CD4-positive, alpha-beta memory T cell (primary cell): Measurements from ENCODE around the gene MADCAM1. TPM values are rescaled to one million over a fixed set of nuclear protein-coding genes. Genes with fewer than 3 reads are reported as not detected.
A peak's percentile ranks its signal among the peaks of the same experiment; 100 is the strongest.

Experiments used
- CTCF ChIA-PET: fragments of 350-600 bp; sonication (Branson Sonifier 250); formaldehyde crosslinking; loops from one replicate; lab custom pipeline; 2021; ENCODE audit warnings: inconsistent platforms; ENCODE audit not compliant: partially characterized antibody; lab: Charles Lee
- POLR2A ChIA-PET: fragments of 350-600 bp; sonication (Branson Sonifier 250); formaldehyde crosslinking; loops from one replicate; lab custom pipeline; 2021; ENCODE audit not compliant: partially characterized antibody; lab: Charles Lee
- DNase-seq, 5 donors: peaks; one replicate each; pipeline versions ENCODE4 v3.0.0 to v3.0.0-alpha.2; 2020 to 2022; ENCODE audit warnings: mixed read lengths in 1 of 5
- H3K27ac ChIP-seq: one replicate; pipeline ENCODE4 v1.7.0; 2013; ENCODE audit warnings: low read depth, low read length
- H3K27me3 ChIP-seq: 2 replicates; pipeline ENCODE4 v1.7.0; 2013; ENCODE audit warnings: mild to moderate bottlenecking, low read length, moderate library complexity; ENCODE audit not compliant: insufficient read depth
- H3K36me3 ChIP-seq: 2 replicates; pipeline ENCODE4 v1.7.0; 2013; ENCODE audit warnings: mild to moderate bottlenecking, low read length, moderate library complexity; ENCODE audit not compliant: insufficient read depth
- H3K4me1 ChIP-seq: 2 replicates; pipeline ENCODE4 v1.7.0; 2013; ENCODE audit warnings: mild to moderate bottlenecking, low read length, moderate library complexity; ENCODE audit not compliant: insufficient read depth
- H3K4me3 ChIP-seq, 2 donors: one replicate each; pipeline ENCODE4 v1.7.0; 2013; ENCODE audit warnings: low read length in 2 of 2, mild to moderate bottlenecking in 1 of 2
- H3K9me3 ChIP-seq, 2 donors: one replicate each; pipeline ENCODE4 v1.7.0; 2013; ENCODE audit warnings: low read length in 2 of 2, control low read depth in 1 of 2; ENCODE audit not compliant: control insufficient read depth in 1 of 2
- H3K27ac Mint-ChIP-seq, 7 donors: one replicate each; pipeline ENCODE4 v1.8.0; 2020 to 2021; ENCODE audit warnings: mixed read lengths in 7 of 7, mild to moderate bottlenecking in 6 of 7, inconsistent platforms in 3 of 7, moderate library complexity in 3 of 7
- H3K27me3 Mint-ChIP-seq, 2 donors: one replicate each; pipeline ENCODE4 v1.8.0; 2020 to 2021; ENCODE audit warnings: mixed read lengths in 2 of 2
- H3K36me3 Mint-ChIP-seq, 2 donors: one replicate each; pipeline ENCODE4 v1.8.0; 2020 to 2021; ENCODE audit warnings: mixed read lengths in 2 of 2, inconsistent platforms in 1 of 2, mild to moderate bottlenecking in 1 of 2
- H3K4me1 Mint-ChIP-seq, 4 donors: one replicate each; pipeline ENCODE4 v1.8.0; 2020 to 2021; ENCODE audit warnings: mixed read lengths in 4 of 4, mild to moderate bottlenecking in 1 of 4
- H3K4me3 Mint-ChIP-seq, 8 donors: one replicate each; pipeline ENCODE4 v1.8.0; 2020 to 2021; ENCODE audit warnings: mixed read lengths in 8 of 8, mild to moderate bottlenecking in 7 of 8, moderate library complexity in 6 of 8, inconsistent platforms in 3 of 8
- H3K9me3 Mint-ChIP-seq, 8 donors: one replicate each; pipeline ENCODE4 v1.8.0; 2020 to 2021; ENCODE audit warnings: mixed read lengths in 8 of 8, mild to moderate bottlenecking in 5 of 8, inconsistent platforms in 3 of 8, moderate library complexity in 1 of 8
- intact Hi-C: fragments of 100-400 bp; cut with micrococcal nuclease; formaldehyde crosslinking; loops from one replicate; pipeline ENCODE4 v1.15.1; 2023
- polyA plus RNA-seq, 2 donors: library from polyadenylated mRNA; unstranded; fragments of 300-500 nt; fragmentation: Illumina TruSeq; gene quantifications; one replicate each; pipeline ENCODE4 v1.2.3, GENCODE V29; 2021
- total RNA-seq, 2 experiments: library from RNA; stranded (reverse); gene quantifications; one replicate each; pipeline ENCODE4 v1.2.3, GENCODE V29; 2021

The MADCAM1 gene
- total and polyA plus RNA-seq, 4 experiments from 2014 or later = 0.11 to 1.9 (median 0.88) TPM

DNA sequence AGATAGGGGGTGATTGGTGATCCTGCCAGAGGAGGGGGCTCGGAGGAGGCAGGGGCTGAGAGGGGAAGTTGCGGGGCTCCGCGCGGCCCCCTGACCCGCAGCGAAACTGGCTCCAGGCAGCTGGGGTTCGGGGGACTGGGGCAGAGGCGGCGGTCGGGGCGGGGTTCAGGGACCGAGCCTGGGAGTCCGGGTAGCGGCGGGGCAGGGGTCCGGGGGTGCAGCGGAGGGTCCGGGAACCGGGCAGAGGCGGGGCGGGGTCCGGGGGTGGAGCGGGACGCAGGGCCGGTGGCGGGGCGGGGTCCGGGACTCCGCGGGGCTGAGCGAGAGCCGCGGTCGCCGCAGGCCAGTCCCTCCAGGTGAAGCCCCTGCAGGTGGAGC is 1.2 kb downstream of the MADCAM1 start:
- Mint-ChIP-seq H3K4me3 (no peak overlapping the region), H3K27me3 (peaks cover 6 to 7% of the 10 kb centered on the region in 2 donors), H3K9me3 (no peaks in the 10 kb centered on the region), H3K36me3 (no peaks in the 10 kb centered on the region), H3K4me1 (peaks cover 2 to 7% (median 4%) of the 10 kb centered on the region in 4 donors), H3K27ac (no peak overlapping the region)
- ChIA-PET POLR2A (interaction anchor here (0.8 to 1.4 kb wide), 2 partner anchors 9 kb away, joined by 4 to 11 read pairs; partner anchors contain the start of gene TPGS1), CTCF (interaction anchor here (1.0 to 1.6 kb wide), 2 partner anchors 9 to 13 kb away, joined by 3 to 8 read pairs; no protein-coding TSS in a partner anchor)
- H3K4me1 ChIP-seq = no peaks in the 10 kb centered on the region
- H3K36me3 ChIP-seq = no peaks in the 10 kb centered on the region
- H3K4me3 ChIP-seq = no peak overlapping the region
- no peak overlapping the region for H3K27ac ChIP-seq
- H3K9me3 ChIP-seq = no peaks in the 10 kb centered on the region
- intact Hi-C loops = no loop called here
- peaks cover 13% of the 10 kb centered on the region for H3K27me3 ChIP-seq
- DNase-seq = peak in 1 of 5 donors; percentile 27

- Mint-ChIP-seq H3K27ac (no peak overlapping the region), H3K9me3 (no peaks in the 10 kb centered on the region), H3K27me3 (peaks cover 6 to 7% of the 10 kb centered on the region in 2 donors), H3K4me3 (no peak overlapping the region), H3K36me3 (no peaks in the 10 kb centered on the region), H3K4me1 (peaks cover 4 to 12% (median 5%) of the 10 kb centered on the region in 4 donors)
- Histone ChIP-seq H3K36me3 (no peaks in the 10 kb centered on the region), H3K4me1 (no peaks in the 10 kb centered on the region), H3K27ac (no peak overlapping the region), H3K9me3 (no peaks in the 10 kb centered on the region), H3K4me3 (no peak overlapping the region), H3K27me3 (peaks cover 13% of the 10 kb centered on the region)
- intact Hi-C loops = no loop called here
- POLR2A ChIA-PET = interaction anchor here (0.8 to 1.4 kb wide), 2 partner anchors 9 kb away, joined by 4 to 11 read pairs; partner anchors contain the start of gene TPGS1
- no peak for DNase-seq
- CTCF ChIA-PET = interaction anchor here (1.0 to 1.6 kb wide), 2 partner anchors 9 to 12 kb away, joined by 3 to 8 read pairs; no protein-coding TSS in a partner anchor
These were observed 1.7 kb downstream of the MADCAM1 start for GRCh38 chr19:497869-498510.

DNA sequence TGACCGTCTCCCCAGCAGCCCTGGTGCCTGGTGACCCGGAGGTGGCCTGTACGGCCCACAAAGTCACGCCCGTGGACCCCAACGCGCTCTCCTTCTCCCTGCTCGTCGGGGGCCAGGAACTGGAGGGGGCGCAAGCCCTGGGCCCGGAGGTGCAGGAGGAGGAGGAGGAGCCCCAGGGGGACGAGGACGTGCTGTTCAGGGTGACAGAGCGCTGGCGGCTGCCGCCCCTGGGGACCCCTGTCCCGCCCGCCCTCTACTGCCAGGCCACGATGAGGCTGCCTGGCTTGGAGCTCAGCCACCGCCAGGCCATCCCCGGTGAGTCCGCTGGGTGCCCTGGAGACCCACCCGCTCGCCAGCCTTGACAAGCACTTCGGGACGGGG is 2.2 kb downstream of the MADCAM1 start:
- H3K4me1 Mint-ChIP-seq = peaks cover 4 to 12% (median 5%) of the 10 kb centered on the region in 4 donors
- Histone ChIP-seq H3K9me3 (no peaks in the 10 kb centered on the region), H3K4me3 (no peak overlapping the region), H3K27me3 (peaks cover 13% of the 10 kb centered on the region), H3K36me3 (no peaks in the 10 kb centered on the region), H3K4me1 (no peaks in the 10 kb centered on the region), H3K27ac (no peak overlapping the region)
- no peaks in the 10 kb centered on the region for H3K36me3 Mint-ChIP-seq
- CTCF ChIA-PET = interaction anchor here (1.6 kb wide), 1 partner anchor 8 kb away, joined by 8 read pairs; no protein-coding TSS in a partner anchor
- no peak for DNase-seq
- H3K27me3 Mint-ChIP-seq = peaks cover 6 to 7% of the 10 kb centered on the region in 2 donors
- H3K27ac Mint-ChIP-seq = no peak overlapping the region
- intact Hi-C loops = no loop called here
- POLR2A ChIA-PET = interaction anchor here (0.8 to 1.4 kb wide), 2 partner anchors 8 to 10 kb away, joined by 4 to 11 read pairs; partner anchors contain the start of gene TPGS1
- H3K4me3 Mint-ChIP-seq = no peak overlapping the region
- no peaks in the 10 kb centered on the region for H3K9me3 Mint-ChIP-seq

DNA sequence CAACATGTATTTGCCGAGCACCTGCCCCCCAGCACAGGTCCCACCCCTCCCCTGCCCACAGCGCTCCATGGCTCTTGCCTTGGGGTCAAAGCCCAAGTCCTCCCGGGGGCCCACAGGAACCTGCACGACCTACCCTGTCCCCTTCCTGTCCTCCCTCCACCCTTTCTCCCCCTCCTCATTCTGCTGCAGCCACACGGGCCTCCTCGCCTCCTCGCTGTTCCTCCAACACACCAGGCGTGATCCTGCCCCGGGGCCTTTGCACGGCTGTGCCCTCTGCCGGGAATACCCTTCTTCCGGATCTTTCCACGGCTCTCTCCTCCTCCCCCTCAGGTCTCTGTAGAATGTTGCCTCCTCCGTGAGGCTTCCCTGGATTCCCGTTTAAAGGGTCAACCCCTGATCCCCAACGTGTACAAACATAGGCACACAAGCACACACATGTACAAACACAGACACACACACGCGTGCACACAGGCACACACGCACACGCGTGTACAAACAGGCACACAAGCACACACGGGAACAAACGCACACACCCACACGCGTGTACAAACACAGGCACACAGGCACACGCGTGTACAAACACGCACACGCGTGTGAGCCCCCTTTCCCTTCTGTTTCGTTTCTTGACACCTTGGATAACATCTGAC is 2.8 kb downstream of the MADCAM1 start:
- H3K9me3 ChIP-seq = no peaks in the 10 kb centered on the region
- H3K27me3 Mint-ChIP-seq = peaks cover 6 to 7% of the 10 kb centered on the region in 2 donors
- H3K27me3 ChIP-seq = peaks cover 13% of the 10 kb centered on the region
- intact Hi-C loops = no loop called here
- peak overlapping the region in 4 of 8 donors; percentile 21 to 46 (median 28) for H3K4me3 Mint-ChIP-seq
- ChIA-PET POLR2A (interaction anchor here (1.2 kb wide), 1 partner anchor 10 kb away, joined by 4 read pairs; no protein-coding TSS in a partner anchor), CTCF (interaction anchor here (1.6 kb wide), 1 partner anchor 8 kb away, joined by 8 read pairs; no protein-coding TSS in a partner anchor)
- H3K4me3 ChIP-seq = no peak overlapping the region
- no peaks in the 10 kb centered on the region for H3K9me3 Mint-ChIP-seq
- H3K36me3 Mint-ChIP-seq = no peaks in the 10 kb centered on the region
- no peaks in the 10 kb centered on the region for H3K36me3 ChIP-seq
- peaks cover 3 to 12% (median 4%) of the 10 kb centered on the region in 4 donors for H3K4me1 Mint-ChIP-seq
- no peaks in the 10 kb centered on the region for H3K4me1 ChIP-seq
- H3K27ac ChIP-seq = no peak overlapping the region
- peak overlapping the region in 1 of 7 donors; percentile 79 for H3K27ac Mint-ChIP-seq
- no peak for DNase-seq

DNA sequence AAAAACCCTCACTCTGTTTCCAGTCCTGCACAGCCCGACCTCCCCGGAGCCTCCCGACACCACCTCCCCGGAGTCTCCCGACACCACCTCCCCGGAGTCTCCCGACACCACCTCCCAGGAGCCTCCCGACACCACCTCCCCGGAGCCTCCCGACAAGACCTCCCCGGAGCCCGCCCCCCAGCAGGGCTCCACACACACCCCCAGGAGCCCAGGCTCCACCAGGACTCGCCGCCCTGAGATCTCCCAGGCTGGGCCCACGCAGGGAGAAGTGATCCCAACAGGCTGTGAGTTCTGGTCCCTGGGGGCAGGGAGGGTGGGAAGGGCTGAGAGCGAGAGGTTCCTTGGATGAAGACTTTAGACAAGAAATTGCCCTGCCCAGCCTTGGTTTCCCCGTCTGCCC is 5.4 kb downstream of the MADCAM1 start:
- ChIA-PET CTCF (interaction anchor here (1.3 kb wide), 1 partner anchor 9 kb away, joined by 4 read pairs; no protein-coding TSS in a partner anchor), POLR2A (no interaction called here)
- Histone ChIP-seq H3K36me3 (no peaks in the 10 kb centered on the region), H3K4me3 (no peak overlapping the region), H3K27ac (no peak overlapping the region), H3K27me3 (peaks cover 13% of the 10 kb centered on the region), H3K9me3 (no peaks in the 10 kb centered on the region), H3K4me1 (peaks cover 7% of the 10 kb centered on the region)
- Mint-ChIP-seq H3K27ac (no peak overlapping the region), H3K4me1 (peaks cover 3 to 18% (median 11%) of the 10 kb centered on the region in 4 donors), H3K36me3 (no peaks in the 10 kb centered on the region), H3K4me3 (no peak overlapping the region), H3K27me3 (peaks cover 6 to 7% of the 10 kb centered on the region in 2 donors), H3K9me3 (no peaks in the 10 kb centered on the region)
- DNase-seq = peak in 1 of 5 donors; percentile 19
- intact Hi-C loops = no loop called here

- Histone ChIP-seq H3K4me1 (peaks cover 26% of the 10 kb centered on the region), H3K27me3 (no peaks in the 10 kb centered on the region), H3K36me3 (no peaks in the 10 kb centered on the region), H3K27ac (no peak overlapping the region), H3K4me3 (no peak overlapping the region), H3K9me3 (no peaks in the 10 kb centered on the region)
- peaks cover 0 to 8% of the 10 kb centered on the region in 2 donors for H3K36me3 Mint-ChIP-seq
- POLR2A ChIA-PET = interaction anchor here (4.4 kb wide), 1 partner anchor 16 kb away, joined by 61 read pairs; no protein-coding TSS in a partner anchor
- CTCF ChIA-PET = interaction anchor here (2.9 kb wide), 1 partner anchor 28 kb away, joined by 23 read pairs; the partner anchor contains the start of gene CDC34
- peaks cover 3 to 37% (median 24%) of the 10 kb centered on the region in 4 donors for H3K4me1 Mint-ChIP-seq
- H3K27ac Mint-ChIP-seq = no peak overlapping the region
- intact Hi-C loops = no loop called here
- no peak overlapping the region for H3K4me3 Mint-ChIP-seq
- no peaks in the 10 kb centered on the region for H3K27me3 Mint-ChIP-seq
- H3K9me3 Mint-ChIP-seq = no peaks in the 10 kb centered on the region
- no peak for DNase-seq
These were observed 8.3 kb downstream of the MADCAM1 start for GRCh38 chr19:504616-505015.
